HepG2 (cell line): ENCODE results near the gene ARHGEF16. TPM values are rescaled to one million over a fixed set of nuclear protein-coding genes. Genes with fewer than 3 reads are reported as not detected.

Experiments used
- ATAC-seq: fragments of 200-7000 bp; cut with Tn5 transposase; 3 replicates; pipeline ENCODE4 v1.9.1; 2020; ENCODE audit warnings: mild to moderate bottlenecking, moderate library complexity
- BruUV-seq: library from RNA; stranded (reverse); fragments of 400-500 nt; replicated peaks from 2 replicates; lab custom pipeline; 2021; lab: Mats Ljungman, UMichigan
- CTCF ChIA-PET: fragments of 300-600 bp; formaldehyde crosslinking; extraction: SDS; loops from one replicate; lab custom pipeline; 2021; ENCODE audit warnings: low total read pairs, inconsistent platforms, low intra/inter-chr PET ratio; lab: Yijun Ruan, JAX
- POLR2A ChIA-PET: fragments of 350-600 bp; sonication (Branson Sonifier 250); formaldehyde crosslinking; loops from one replicate; lab custom pipeline; 2020; ENCODE audit warnings: antibody characterized with exemption, inconsistent platforms; lab: Yijun Ruan, JAX
- DNase-seq: peaks from one replicate; pipeline ENCODE4 v3.0.0-alpha.2; 2015; ENCODE audit warnings: low spot score
- FAIRE-seq: peaks from 3 replicates; lab custom pipeline; 2011; peaks lifted over from hg19 to GRCh38; lab: Jason Lieb, UNC
- H2AFZ ChIP-seq: one replicate; pipeline ENCODE4 v1.6.1; 2011; ENCODE audit warnings: low read length, inconsistent platforms
- H3K27ac ChIP-seq: fragments of 300-600 bp; 3 replicates; pipeline ENCODE4 v1.8.0; 2011; ENCODE audit warnings: mixed run types, mild to moderate bottlenecking, mixed read lengths, low read length, inconsistent platforms; ENCODE audit not compliant: insufficient read depth; ENCODE audit errors: extremely low read length
- H3K27me3 ChIP-seq, 2 experiments: fragments of 200-600 bp in 1 of 2; 2 replicates in 1 of 2; 3 replicates in 1 of 2; pipeline versions ENCODE4 v1.6.0 to v1.8.0; 2011; ENCODE audit warnings: low read length in 2 of 2, mild to moderate bottlenecking in 2 of 2, moderate library complexity in 2 of 2, inconsistent platforms in 1 of 2; ENCODE audit not compliant: insufficient read depth in 2 of 2, control insufficient read depth in 1 of 2
- H3K36me3 ChIP-seq, 2 experiments: fragments of 200-600 bp in 1 of 2; replicated peaks in 1 of 2; 2 replicates in 1 of 2; 3 replicates in 1 of 2; pipeline versions ENCODE4 v1.5.1 to v1.8.0; 2011; ENCODE audit warnings: low read length in 2 of 2, inconsistent platforms in 1 of 2; ENCODE audit not compliant: insufficient read depth in 2 of 2, control insufficient read depth in 1 of 2
- H3K4me1 ChIP-seq: 2 replicates; pipeline ENCODE4 v1.5.1; 2012; ENCODE audit warnings: low read length, inconsistent platforms; ENCODE audit not compliant: insufficient read depth
- H3K4me2 ChIP-seq: 2 replicates; pipeline ENCODE4 v1.6.0; 2011; ENCODE audit warnings: low read depth, low read length, inconsistent platforms
- H3K4me3 ChIP-seq, 3 experiments: fragments of 200-600 bp in 1 of 3; sonication (generic), shearing (Covaris generic) in 1 of 3; replicated peaks in 1 of 3; 2 replicates each; pipeline ENCODE4 v1.5.1; 2011 to 2016; ENCODE audit warnings: low read length in 3 of 3, inconsistent platforms in 2 of 3, low read depth in 2 of 3, mild to moderate bottlenecking in 2 of 3, control low read depth in 1 of 3, mixed read lengths in 1 of 3; ENCODE audit not compliant: insufficient read depth in 1 of 3
- H3K79me2 ChIP-seq: one replicate; pipeline ENCODE4 v1.6.1; 2011; ENCODE audit warnings: low read length, inconsistent platforms; ENCODE audit not compliant: insufficient read depth
- H3K9ac ChIP-seq: 2 replicates; pipeline ENCODE4 v1.6.0; 2011; ENCODE audit warnings: mild to moderate bottlenecking, low read depth, low read length, inconsistent platforms; ENCODE audit not compliant: insufficient read depth
- H3K9me3 ChIP-seq: 2 replicates; pipeline ENCODE4 v1.5.1; 2012; ENCODE audit warnings: mild to moderate bottlenecking, low read length
- H4K20me1 ChIP-seq: 2 replicates; pipeline ENCODE4 v1.6.0; 2011; ENCODE audit warnings: inconsistent platforms, mild to moderate bottlenecking, low read length, moderate library complexity; ENCODE audit not compliant: insufficient read depth
- WGBS: methylation state at CpG from one replicate; pipeline ENCODE4 v1.1.6; 2017; ENCODE audit warnings: low lambda C conversion rate; 5-methylcytosine and 5-hydroxymethylcytosine counted together
- in situ Hi-C: cut with HindIII; loops from 2 replicates; pipeline ENCODE4 v1.10.0; 2017; ENCODE audit warnings: low pct_unique_long_range_greater_than_20kb; ENCODE audit not compliant: extremely low pct_ligation_motif_present
- intact Hi-C: fragments of 100-400 bp; cut with micrococcal nuclease; formaldehyde crosslinking; loops from one replicate; pipeline ENCODE4 v1.10.0; 2022; ENCODE audit not compliant: unreplicated experiment
- polyA plus RNA-seq, 8 experiments: library from polyadenylated mRNA; depleted of rRNA in 3 of 8; stranded (reverse) in 7 of 8; unstranded in 1 of 8; fragments of >200 nt; fragmentation: Illumina TruSeq in 4 of 8; extraction: Trizol in 4 of 8; gene quantifications; 2 replicates each; pipeline versions ENCODE4 v1.2.1 to v1.2.3, GENCODE V29; 2011 to 2016; ENCODE audit warnings: low read depth in 4 of 8, missing spikeins in 1 of 8, mixed read lengths in 1 of 8; ENCODE audit not compliant: insufficient read depth in 1 of 8
- total RNA-seq, 5 experiments: library from RNA; depleted of rRNA; stranded (reverse); fragments of >200 nt; fragmentation: Illumina TruSeq; extraction: Trizol; gene quantifications; 2 replicates each; pipeline ENCODE4 v1.2.3, GENCODE V29; 2016; ENCODE audit warnings: low read depth in 1 of 5
- TF ChIP-seq, protein P1 (sequence below): sonication (generic); formaldehyde crosslinking; IDR thresholded peaks from 2 replicates; pipeline ENCODE4 v1.4.0; 2020; ENCODE audit warnings: missing genetic modification reagents, borderline replicate concordance
- TF ChIP-seq, protein P2 (sequence below): sonication (generic); formaldehyde crosslinking; IDR thresholded peaks from 2 replicates; pipeline ENCODE4 v1.5.1; 2020; ENCODE audit warnings: mild to moderate bottlenecking, missing genetic modification reagents, moderate library complexity

Gene ARHGEF16
- total and polyA plus RNA-seq, 2 of the 13 experiments (the other 11 are each of a cell fraction or from before 2014, with no cell fraction given) = 20.3 to 39.9 TPM

DNA sequence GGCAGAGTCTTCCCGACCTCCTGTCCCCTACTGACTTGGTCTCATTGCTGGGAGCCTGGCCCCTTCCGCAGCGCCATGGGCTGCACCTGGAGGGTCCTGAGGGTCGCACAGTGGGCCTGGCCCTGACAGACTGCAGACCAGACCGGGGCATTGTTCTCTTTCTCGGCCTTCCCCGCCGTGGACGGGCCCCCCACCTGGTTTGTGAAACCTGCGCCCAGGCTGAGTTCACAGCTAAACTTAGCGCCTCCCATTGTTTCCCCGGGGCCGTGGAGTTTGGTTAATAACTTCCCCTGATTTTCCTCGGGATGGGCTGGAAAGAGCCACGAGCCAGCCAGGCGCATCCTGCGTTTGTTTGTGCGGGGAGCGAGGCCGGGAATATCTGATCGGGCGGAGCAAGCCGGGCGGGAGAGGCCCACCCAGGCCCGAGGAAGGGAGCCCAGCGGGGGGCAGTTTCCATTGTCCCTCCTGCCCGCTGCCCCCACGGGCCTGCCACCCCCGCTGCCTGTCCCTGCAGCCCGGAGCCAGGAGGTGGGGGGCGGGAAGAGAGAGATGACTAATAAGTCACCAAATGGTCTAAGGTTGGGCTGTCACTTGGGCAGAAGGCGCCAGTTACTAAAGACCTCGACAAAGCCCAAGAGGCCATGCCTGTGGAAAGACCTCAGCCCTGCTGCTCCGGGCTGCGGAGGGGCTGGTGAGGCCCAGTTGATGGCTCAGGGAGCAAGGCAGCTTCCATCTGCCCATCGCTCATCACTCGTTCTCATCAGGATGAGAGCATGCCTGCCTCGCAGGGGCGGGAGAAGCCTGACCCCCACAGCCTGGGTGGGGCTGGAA is 39.0 kb upstream of the ARHGEF16 start:
- ChIA-PET POLR2A (no interaction called here), CTCF (no interaction called here)
- Histone ChIP-seq H3K27ac (no peak overlapping the region), H2AFZ (no peak overlapping the region), H3K36me3 (no peaks in the 10 kb centered on the region), H3K4me3 (no peak overlapping the region), H4K20me1 (no peaks in the 10 kb centered on the region), H3K79me2 (no peaks in the 10 kb centered on the region), H3K9ac (no peak overlapping the region), H3K4me2 (no peak overlapping the region), H3K4me1 (peaks cover 26% of the 10 kb centered on the region), H3K9me3 (peaks cover 11% of the 10 kb centered on the region), H3K27me3 (peaks cover 2 to 12% of the 10 kb centered on the region in 2 experiments; a peak in 4 of 5 replicates)
- intact Hi-C loops (no loop called here), in situ Hi-C loops (no loop called here)
- 78% methylated on average over 29 of the region's 39 CpGs for WGBS
- FAIRE-seq (no peak), ATAC-seq (no peak), DNase-seq (no peak)
- no TSS peak for BruUV-seq
- TF ChIP-seq, protein P1, sequence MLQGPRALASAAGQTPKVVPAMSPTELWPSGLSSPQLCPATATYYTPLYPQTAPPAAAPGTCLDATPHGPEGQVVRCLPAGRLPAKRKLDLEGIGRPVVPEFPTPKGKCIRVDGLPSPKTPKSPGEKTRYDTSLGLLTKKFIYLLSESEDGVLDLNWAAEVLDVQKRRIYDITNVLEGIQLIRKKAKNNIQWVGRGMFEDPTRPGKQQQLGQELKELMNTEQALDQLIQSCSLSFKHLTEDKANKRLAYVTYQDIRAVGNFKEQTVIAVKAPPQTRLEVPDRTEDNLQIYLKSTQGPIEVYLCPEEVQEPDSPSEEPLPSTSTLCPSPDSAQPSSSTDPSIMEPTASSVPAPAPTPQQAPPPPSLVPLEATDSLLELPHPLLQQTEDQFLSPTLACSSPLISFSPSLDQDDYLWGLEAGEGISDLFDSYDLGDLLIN (CRISPR knock-in tag) = no peak
- TF ChIP-seq, protein P2, sequence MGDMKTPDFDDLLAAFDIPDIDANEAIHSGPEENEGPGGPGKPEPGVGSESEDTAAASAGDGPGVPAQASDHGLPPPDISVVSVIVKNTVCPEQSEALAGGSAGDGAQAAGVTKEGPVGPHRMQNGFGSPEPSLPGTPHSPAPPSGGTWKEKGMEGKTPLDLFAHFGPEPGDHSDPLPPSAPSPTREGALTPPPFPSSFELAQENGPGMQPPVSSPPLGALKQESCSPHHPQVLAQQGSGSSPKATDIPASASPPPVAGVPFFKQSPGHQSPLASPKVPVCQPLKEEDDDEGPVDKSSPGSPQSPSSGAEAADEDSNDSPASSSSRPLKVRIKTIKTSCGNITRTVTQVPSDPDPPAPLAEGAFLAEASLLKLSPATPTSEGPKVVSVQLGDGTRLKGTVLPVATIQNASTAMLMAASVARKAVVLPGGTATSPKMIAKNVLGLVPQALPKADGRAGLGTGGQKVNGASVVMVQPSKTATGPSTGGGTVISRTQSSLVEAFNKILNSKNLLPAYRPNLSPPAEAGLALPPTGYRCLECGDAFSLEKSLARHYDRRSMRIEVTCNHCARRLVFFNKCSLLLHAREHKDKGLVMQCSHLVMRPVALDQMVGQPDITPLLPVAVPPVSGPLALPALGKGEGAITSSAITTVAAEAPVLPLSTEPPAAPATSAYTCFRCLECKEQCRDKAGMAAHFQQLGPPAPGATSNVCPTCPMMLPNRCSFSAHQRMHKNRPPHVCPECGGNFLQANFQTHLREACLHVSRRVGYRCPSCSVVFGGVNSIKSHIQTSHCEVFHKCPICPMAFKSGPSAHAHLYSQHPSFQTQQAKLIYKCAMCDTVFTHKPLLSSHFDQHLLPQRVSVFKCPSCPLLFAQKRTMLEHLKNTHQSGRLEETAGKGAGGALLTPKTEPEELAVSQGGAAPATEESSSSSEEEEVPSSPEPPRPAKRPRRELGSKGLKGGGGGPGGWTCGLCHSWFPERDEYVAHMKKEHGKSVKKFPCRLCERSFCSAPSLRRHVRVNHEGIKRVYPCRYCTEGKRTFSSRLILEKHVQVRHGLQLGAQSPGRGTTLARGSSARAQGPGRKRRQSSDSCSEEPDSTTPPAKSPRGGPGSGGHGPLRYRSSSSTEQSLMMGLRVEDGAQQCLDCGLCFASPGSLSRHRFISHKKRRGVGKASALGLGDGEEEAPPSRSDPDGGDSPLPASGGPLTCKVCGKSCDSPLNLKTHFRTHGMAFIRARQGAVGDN (CRISPR knock-in tag) = peak; percentile 13; the same call in 1 of the 2 replicates
